ENCODE measurements around the gene PIP5K1B. TPM values are rescaled to one million over a fixed set of nuclear protein-coding genes. Genes with fewer than 3 reads are reported as not detected.

PIP5K1B gene
- polyA plus RNA-seq, 1 donor: 1.1 TPM

DNA sequence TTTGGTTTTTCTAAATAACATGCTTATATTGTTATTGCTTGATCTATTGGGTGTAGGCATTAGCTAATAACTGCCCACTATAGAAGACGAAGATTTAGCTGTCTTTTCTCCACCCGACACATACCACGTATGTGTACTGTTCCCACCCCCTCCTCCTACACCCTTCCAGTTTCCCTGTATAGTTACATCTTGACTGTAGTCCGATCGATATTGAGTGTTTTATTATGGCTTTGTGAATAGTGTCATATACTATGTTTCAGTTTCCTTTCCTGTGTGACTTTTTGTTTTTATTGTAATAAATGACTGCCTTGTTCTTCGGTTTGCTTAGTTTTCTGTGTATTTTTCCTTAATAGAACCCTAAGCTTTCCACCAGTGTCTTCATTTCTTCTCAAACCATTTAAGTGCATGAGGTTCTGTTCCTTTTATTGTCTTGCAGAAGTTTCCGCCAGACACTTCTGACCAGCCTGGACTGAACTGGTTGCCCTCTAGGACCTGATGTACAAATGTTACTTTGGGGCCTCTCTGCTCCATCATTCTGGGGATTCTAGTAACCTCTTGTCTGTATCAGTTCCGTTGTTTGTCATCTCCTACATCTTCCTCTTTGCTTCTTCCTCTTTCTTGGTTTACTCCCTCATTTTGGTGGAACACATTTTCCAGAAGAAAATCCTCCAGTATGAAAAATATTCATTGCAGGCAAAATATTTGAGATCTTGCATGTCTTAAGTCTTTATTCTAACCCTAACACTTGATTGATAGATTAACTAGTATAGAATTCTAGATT, 247.0 kb downstream of the PIP5K1B start:
- DNase-seq (ENCODE audit: low read depth): no peak

- DNase-seq (ENCODE audit: low read depth): no peak
Measured at GRCh38 chr9:68953771-68954170, 248.7 kb downstream of the PIP5K1B start.

DNA sequence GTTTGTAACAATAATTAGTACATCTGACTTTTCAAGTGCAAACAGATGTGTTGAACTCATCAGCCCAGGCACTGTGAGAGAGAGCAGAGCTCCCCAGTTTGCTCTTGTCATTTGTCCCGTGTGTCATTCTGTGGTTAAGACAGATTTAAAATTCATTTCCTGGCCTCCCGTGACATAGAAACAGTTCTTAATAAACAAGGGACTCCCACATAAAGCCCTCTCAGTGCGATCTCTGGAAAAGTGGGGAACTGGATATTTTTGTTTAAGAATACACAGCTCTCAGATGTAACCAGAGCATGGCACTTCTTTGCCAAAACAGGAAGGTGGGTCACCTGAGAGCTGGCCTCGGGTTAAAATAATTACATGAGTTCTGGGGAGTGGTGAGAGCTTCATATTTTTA, 250.3 kb downstream of the PIP5K1B start:
- DNase-seq (ENCODE audit: low read depth): no peak

- DNase-seq (ENCODE audit: low read depth): no peak
Measured at GRCh38 chr9:68957479-68957878, 252.4 kb downstream of the PIP5K1B start.

GRCh38 chr9:68961587-68961986, 256.5 kb downstream of the PIP5K1B start:
- DNase-seq (ENCODE audit: low read depth): no peak

DNA sequence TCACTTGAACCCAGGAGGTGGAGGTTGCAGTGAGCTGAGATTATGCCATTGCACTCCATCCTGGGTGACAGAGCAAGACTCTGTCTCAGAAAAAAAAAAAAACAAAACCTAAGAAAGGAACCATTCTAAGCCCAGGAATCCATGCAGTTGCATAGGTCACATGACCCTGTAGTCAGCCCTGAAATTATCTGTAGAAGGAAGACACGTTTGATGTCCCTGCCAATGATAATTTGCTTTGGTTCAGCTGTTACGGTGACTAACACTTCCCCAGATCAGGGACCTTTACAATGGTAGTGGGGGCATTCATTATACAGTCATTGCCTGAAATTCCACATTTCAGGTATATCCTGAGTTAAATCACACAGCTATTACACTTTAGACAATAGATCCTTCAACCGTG, 258.4 kb downstream of the PIP5K1B start:
- DNase-seq (ENCODE audit: low read depth): no peak

DNA sequence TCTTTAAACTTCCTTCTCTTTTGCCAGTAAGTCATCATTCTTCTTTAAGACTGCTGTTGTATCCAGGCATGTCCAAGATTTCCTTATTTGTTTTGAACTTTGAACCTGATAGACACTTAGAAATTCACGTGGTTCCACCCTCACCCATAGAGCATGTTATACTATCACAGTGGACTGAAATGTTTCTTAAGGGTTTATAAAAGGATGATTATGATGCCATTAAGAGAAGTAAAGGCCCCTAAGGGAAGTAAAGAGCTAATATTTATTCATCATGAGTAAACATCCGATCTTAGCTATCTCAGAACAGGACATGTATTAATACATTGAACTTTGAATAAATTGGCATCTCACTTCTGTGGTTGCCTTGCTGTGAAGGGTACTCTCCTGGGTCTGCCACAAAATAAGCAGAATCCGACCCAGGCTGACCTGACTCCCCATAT, 259.1 kb downstream of the PIP5K1B start:
- no peak for DNase-seq (ENCODE audit: low read depth)

DNA sequence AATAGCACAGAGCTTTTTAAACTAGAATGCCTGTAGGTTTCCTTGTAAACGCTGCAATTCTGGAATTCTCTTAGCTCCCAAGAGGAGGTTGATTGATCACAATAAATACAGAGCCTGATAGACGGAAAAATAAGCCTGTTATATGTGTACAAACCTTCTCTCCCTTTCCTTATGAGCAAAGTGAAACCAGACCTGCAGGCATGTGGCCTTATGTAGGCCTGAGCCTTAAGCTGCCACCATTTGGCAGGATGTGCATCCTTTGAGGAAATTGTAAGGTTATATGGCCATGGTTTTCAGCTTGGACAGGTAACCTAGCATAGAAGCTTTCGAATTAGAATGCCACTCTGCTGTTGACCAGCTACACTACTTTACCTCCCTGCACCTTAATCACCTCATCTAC, 259.7 kb downstream of the PIP5K1B start:
- DNase-seq (ENCODE audit: low read depth): no peak

- DNase-seq (ENCODE audit: low read depth): no peak
Measured at GRCh38 chr9:68966496-68966944, 261.5 kb downstream of the PIP5K1B start.

DNA sequence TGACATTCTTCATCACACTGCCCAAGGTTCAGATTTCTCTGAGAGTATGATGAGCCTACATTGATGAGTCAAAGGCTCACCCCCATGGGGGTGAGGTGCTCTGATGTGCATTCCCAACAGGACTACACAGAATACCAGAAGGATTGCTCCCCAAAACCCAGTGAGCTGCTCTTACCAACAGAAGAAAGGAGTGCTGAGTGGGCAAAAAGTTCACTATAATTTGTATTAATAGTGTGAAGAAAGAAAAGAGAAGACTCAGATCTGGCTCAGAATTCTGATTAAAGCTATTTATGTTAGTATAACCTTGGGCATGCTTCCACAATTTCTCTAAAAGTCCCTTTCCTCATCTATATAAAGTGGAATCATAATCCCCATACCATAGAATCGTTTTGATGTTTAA, 262.8 kb downstream of the PIP5K1B start:
- no peak for DNase-seq (ENCODE audit: low read depth)

DNA sequence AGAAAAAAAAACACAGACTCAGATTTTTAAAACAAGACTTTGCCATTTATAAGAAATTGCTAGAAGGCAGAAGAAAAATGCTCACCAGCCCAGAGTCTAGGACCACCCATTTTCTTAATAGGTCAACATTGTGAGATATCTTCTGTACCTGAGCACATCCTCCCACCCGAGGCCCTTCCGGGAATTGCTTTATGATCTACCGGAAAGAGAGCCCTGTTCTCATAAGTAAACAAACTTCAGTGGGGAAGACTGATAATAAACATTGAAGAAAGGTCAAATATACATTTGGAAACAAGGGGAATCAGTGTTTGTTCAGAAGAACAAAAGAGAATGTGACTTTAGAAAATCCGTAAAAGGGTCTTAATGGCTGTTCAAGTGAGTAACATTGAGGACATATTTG, 264.5 kb downstream of the PIP5K1B start:
- DNase-seq (ENCODE audit: low read depth): no peak

DNA sequence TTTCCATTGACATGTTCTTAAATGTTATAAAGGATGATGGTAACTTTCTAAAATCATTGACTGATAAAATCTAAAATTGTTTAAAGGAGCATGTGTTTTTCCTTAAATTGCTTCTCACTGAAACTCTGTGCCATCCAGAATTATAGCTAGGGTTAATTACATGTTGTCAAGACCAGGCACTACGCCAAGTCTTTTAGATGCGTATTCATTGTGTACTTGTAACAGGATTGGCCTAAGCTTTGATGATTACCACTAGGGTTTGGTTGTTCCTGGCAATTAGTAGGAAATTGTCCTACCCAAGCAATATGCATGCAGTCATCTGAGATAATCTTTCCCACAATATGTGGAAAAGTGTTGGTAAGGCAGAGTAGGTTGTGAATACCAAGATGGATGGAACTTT, 265.1 kb downstream of the PIP5K1B start:
- DNase-seq (ENCODE audit: low read depth): no peak

- no peak for DNase-seq (ENCODE audit: low read depth)
Measured at GRCh38 chr9:68973619-68974018, 268.6 kb downstream of the PIP5K1B start.

GRCh38 chr9:68974431-68974830, 269.4 kb downstream of the PIP5K1B start:
- no peak for DNase-seq (ENCODE audit: low read depth)

- no peak for DNase-seq (ENCODE audit: low read depth)
Measured at GRCh38 chr9:68974901-68975300, 269.9 kb downstream of the PIP5K1B start.

- no peak for DNase-seq (ENCODE audit: low read depth)
Measured at GRCh38 chr9:68975365-68976043, 270.5 kb downstream of the PIP5K1B start.

- no peak for DNase-seq (ENCODE audit: low read depth)
Measured at GRCh38 chr9:68978066-68978465, 273.0 kb downstream of the PIP5K1B start.

DNA sequence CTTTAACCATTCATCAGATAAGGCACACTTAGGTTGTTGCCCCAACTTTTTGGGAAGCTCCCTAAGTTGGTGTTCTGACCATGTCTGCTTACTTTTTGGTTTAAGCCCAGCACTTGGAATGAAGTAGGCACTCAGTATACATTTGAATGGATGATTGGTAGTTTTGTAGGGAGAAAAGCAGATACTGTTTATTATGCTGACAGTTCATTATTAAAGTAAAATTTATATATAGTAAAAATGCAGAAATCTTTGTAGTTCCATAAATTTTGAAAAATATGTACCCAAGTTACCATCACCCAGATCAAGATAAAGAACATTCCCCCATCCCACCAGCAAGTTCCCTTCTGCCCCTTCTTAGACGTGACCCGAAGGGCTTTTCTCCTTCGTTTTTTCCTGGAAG, 273.5 kb downstream of the PIP5K1B start:
- no peak for DNase-seq (ENCODE audit: low read depth)

DNA sequence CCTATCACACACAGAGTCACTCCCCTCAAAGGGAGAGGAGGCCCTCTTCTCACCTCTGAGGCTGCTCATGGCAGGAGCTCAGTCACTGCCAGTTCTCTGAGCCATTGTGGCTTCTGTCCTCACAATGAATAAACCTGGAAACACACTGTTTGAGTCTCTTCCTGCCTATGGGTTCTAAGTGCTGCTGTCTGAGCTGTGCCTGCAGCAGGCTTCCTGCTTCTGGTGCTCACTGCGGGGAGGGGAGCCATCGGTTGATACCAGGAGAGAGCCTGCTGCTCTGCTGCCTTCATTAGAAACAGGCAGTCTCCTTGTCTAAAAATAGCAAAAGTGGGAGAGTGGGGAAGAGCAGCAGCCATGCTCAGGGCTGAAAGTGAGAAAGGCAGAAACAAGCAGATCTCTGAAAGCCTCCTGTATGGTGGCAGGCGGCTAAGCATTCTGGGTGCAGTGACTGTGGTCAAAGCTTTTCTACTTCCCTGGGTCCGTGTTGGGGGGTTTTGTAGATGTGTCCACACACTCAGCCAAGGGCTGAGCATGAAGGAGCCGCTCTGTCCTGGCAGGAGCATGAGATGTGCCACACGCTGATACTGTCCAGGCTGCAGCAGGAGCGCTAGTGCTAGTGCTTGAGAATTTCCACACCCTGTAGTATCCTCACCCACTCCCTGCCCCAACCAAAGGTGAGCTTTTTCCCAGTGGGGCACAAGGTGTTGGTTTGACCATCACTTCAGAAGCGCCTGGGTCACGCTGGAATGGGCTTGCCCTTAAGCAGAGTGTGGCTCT, 274.7 kb downstream of the PIP5K1B start:
- DNase-seq (ENCODE audit: low read depth): no peak

DNA sequence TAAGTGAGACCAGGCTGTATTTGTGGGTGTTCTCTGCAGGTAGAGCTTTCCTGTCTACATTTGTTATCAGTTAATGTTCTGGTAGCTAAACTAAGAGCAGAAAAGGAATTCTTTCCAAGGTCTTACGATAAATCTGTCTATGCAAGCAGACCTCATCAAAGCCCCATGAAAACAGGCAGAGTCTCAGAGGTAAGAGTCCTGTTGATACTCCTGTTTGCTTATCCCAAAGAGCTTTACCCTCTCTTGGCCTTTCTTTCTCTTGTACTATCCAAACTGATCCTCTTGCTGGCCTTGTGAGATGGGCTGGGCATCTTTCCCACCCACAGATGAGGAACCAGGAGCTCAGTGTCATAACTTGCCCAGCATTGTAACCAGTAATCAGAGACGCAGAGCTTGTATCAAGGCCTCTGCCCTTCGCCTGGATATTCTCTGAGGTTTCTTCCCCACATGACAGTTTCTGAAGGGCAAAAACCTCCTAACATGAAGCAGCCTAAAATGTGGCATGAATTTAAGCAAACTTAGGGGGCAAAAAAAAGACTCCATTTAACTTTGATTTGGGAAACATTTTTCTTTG, 275.4 kb downstream of the PIP5K1B start:
- DNase-seq (ENCODE audit: low read depth): no peak

DNA sequence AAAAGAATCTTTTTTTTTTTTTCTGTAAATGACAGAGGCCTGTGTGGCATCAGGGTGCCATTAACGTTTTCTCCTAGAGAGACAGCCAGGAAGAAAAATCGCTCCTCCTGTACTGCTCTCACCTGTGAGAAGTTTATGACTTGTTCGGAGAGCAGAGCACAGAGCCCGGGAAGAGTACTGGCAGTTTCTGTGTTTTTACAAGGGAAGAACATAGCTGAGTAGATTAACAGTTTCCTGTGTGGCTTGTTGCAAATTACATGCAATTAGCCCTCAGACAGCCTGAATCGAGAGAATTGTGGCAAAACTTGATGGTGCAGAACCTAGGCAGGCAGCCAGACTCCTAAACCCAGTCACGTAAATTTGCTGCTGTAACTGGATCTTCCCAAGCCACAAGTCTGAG, 276.7 kb downstream of the PIP5K1B start:
- no peak for DNase-seq (ENCODE audit: low read depth)

GRCh38 chr9:68983008-68983411, 278.0 kb downstream of the PIP5K1B start:
- DNase-seq (ENCODE audit: low read depth): no peak
